GM12872 (cell line): ENCODE data around the gene GAS2L2.

ENCODE experiments used
- TF ChIP-seq, protein P1 (sequence below): IDR thresholded peaks from 3 replicates; pipeline ENCODE4 v1.5.1; 2011; ENCODE audit warnings: low read depth, mild to moderate bottlenecking, low read length, moderate library complexity; ENCODE audit not compliant: insufficient read depth

The GAS2L2 gene

DNA sequence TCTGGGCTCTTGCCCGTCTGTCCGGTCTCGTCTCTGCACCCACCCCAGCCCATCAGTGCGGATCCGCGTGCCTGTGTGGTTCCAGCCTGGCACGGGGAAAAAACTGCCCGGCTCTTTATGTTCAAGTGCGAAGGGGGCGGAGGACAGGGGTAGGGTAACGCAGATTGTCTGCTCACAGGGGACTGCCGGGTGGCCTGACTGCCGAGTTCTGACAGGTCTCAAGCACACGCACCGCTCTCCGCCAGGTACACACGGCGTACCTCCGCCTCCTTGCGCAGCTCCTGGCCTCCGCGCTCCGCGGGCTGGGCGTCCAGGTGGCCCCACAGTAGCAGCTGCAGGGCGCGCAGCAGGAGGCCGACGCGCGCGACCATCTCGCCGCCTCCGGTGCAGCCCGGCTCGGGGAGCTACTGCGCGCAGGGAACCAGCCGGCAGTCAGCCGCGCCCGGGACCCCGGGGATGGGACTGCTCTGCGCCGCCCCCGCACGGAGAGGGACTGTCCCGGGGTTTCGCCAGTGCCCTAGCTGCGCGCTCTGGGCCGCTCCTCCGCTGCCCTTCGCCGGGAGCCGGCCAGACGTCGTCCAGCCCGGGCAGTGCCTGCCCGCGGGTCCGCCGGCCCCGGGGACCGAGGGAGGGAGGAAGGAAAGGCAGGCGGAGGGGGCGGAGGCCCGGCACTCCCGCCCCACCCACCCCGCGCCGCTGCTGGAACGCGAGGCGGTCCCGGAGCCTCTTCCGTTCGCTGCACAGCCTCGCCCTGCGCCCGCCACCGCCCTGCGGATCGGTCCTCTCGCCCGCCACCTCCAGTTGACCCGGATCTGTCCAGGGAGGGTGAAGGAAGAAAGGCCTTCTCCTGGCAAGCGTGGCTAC lies 42.2 kb upstream of the GAS2L2 start, which contains the start of gene MMP28:
TSS of gene MMP28 (minus strand) at position 635 of the 864 bp plus-strand sequence. CDS start at position 371, 264 bp downstream.
- TF ChIP-seq, protein P1, sequence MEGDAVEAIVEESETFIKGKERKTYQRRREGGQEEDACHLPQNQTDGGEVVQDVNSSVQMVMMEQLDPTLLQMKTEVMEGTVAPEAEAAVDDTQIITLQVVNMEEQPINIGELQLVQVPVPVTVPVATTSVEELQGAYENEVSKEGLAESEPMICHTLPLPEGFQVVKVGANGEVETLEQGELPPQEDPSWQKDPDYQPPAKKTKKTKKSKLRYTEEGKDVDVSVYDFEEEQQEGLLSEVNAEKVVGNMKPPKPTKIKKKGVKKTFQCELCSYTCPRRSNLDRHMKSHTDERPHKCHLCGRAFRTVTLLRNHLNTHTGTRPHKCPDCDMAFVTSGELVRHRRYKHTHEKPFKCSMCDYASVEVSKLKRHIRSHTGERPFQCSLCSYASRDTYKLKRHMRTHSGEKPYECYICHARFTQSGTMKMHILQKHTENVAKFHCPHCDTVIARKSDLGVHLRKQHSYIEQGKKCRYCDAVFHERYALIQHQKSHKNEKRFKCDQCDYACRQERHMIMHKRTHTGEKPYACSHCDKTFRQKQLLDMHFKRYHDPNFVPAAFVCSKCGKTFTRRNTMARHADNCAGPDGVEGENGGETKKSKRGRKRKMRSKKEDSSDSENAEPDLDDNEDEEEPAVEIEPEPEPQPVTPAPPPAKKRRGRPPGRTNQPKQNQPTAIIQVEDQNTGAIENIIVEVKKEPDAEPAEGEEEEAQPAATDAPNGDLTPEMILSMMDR, result no peak

DNA sequence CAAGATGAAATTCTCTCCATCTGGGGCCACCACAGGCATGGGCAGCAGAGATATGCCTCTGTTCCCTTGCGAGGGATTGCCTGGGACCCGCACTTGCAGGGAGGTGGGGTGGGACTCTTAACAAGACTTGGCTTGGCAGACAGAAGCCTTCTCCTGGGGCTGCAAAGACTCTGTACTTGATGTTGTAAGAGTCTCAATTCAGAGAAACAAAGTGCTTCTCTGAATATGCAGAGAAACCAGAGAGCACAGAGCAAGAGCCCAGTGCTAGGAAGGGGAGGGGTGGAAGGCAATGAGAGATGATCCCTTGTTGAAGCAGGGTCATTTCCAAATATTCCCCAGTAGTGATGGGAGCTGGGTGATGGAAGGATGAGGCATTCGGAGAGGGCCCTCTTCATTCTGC lies 40.2 kb upstream of the GAS2L2 start:
- TF ChIP-seq, protein P1, result no peak

DNA sequence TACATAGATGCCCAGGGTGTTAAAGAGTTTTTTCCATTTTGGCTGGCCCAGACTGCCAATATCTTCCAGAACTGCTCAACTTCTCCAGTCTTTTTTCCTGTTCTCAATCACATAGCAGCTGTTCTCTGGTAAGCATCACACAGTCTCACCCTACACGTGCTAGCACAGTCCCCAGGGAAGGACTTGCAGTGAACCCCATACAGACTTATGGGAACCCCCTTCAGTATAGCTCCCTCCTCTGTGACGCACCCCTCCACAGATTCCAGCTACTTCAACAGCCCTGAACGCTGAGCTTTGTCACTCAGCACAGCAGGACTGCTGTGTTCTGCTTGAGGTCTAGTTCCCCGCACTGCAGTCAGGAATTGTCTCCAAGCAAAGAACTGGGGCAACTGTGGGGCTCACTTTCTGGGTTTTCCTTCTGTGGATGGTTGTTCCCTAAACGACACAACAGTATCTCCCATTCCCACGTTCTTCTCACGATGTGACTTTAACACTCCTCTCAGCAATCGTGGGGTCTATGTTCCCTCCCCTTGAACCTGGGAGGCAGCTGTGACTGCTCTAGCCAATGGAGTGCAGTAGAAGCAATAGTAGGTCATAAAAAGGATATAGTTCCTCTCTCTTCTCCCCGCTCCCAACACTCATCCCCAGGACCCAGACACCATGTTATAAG lies 38.8 kb upstream of the GAS2L2 start:
- TF ChIP-seq, protein P1, result no peak

DNA sequence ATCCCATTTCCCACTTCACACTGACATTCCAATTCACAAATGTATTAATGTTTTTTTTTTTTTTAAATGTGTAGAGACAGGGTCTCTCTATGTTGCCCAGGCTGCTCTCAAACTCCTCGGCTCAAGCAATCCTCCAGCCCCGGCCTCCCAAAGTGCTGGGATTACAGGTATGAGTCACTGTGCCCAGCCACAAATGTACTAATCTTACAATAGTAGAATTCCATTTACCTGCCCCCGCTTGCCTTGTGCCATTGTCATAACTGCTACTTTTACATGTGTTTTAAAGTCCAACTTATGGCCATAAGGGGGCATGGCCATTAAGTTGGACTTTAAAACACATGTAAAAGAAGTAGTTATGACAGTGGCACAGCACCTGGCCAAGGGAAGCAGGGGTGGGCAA lies 37.8 kb upstream of the GAS2L2 start:
- TF ChIP-seq, protein P1, result no peak

DNA sequence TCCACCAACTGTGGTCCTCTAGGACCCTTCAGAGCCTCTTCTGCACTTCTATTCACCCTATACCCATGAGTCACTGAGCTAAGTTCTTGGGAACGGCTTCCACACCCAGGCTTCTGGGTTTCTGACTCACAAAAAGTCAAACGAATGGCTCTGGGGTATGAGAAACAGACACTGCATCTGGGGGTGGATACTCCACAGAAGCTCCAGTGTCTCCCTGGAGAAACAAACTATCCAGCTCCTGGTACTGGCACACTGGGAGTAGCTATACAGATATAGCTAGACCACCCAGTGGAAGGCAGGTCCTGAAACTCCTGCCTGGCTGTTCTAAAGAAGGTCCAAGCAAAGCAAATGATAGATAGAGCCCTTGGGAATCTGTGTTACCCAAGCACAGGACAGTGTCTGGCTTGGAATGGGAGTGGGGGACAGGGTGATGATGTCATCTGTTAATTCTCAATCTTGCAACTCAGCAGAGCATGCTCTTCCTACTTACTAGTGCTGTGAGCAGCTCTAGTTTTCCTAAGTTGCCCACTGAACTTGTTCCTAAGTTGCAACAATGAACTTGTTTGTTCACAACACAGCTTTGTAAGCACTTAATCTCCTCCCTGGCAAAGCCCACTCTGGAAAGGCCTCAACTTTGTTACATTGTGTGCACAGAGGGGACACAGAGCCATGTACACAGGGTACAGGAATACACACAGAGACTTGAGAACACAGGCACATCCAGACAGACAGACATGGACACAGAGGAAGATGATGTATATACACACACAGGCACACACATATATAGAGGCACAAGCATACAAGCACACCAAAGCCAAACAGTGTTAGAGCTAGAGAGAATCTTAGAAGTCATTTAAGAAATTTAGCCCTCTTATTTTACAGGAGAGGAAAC lies 35.7 kb upstream of the GAS2L2 start:
- TF ChIP-seq, protein P1, result no peak

DNA sequence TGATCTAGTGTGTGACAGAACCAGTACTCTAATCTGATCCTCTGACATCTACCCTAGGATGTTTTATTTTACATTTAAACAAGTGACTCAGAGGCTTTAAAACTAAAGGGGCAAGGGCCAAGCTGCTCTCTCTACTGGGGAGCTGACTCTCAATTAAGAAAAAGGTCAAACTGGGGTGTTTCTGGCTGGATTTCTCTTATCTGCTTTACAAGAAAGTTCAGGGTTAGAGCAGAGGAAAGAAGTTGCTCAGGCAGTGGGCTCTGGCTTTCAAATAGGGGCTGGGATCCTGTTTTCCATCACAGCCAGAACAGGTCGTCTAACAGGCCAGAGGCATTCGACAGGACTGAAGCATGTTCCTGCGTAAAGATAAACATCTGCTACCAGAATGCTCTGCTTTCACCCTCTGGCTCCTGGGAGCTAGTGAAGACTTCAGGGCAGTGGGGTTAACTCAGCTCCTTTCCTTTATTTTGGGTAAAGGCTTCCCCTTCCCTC lies 33.9 kb upstream of the GAS2L2 start:
- TF ChIP-seq, protein P1, result no peak
